Measurements from ENCODE around the gene MSMP. TPM values are rescaled to one million over a fixed set of nuclear protein-coding genes. Genes with fewer than 3 reads are reported as not detected.

Gene MSMP
- total RNA-seq, 8 experiments from 2014 or later = not detected

DNA sequence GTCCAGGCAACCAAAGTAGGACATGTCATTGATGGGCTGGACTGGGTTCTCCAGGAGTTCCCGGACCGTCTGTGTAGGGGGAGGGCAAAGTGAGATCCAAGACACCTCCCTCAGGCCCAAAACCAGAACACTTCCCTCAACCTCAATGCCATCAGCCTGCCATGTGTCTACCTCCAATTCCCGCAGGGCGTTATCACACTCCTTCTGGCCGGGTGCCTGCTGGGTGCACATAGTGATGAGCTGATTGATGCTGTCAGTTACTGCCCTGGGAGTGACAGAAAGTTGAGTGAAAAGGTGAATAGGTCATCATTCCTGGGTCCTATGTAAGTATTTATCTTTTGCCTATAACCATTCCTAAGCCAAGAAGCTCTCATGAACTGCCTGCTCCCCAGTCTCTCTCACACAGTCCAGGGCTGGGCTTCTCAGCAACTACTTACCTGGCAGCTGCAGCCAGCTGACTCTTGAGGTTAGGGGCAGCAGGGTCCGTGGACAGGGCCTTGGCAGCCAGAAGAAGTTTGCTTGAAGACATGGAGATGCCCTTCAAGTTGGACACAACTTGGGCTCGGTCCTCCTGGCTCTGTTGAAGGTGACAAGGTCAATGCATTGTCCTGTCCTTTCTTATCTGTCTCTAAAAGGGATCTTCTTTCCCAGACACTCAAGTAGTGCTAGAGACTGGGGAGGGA is 43.1 kb downstream of the MSMP start:
- WGBS, 10 experiments = 70 to 100% (median 95%) methylated on average over 1 to 3 of the region's 7 CpGs; no CpG with 5 or more reads in 1 of the 10 experiments
- H3K4me1 ChIP-seq (replicated peaks in 1 of 2) = no peaks in the 10 kb centered on the region
- no peak overlapping the region for H3K27ac ChIP-seq
- in situ Hi-C loops (cut with MboI; ENCODE audit: low pct_unique_long_range_greater_than_20kb in 2 of 9, low sequenced_read_pairs in 9 of 9, unreplicated experiment in 9 of 9) = no loop called here
- H3K4me3 ChIP-seq = no peak overlapping the region
- ATAC-seq (replicated peaks in 6 of 8) = no peak

DNA sequence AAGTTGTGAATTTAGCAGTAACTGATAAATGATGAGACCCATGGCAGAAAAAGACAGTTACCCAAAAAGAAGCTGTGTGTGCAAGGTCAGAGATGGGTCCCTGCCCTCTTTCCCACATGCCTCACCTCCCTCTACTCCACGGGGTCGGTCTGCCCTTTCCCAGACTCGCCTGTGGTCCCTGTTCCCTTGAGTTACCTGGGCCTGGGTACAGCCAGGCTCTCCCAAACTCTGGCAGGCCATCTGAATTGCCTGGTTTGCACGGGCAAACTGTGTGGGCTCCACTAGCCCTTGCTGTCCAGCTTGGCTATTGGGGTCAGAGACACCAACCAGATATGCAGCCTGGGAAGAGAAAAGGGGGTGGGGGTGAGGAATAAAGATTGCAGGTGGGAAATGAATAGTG is 45.9 kb downstream of the MSMP start:
- H3K4me1 ChIP-seq (replicated peaks in 1 of 2) = no peaks in the 10 kb centered on the region
- H3K4me3 ChIP-seq = no peak overlapping the region
- no peak for ATAC-seq (replicated peaks in 6 of 8)
- in situ Hi-C loops (cut with MboI; ENCODE audit: low pct_unique_long_range_greater_than_20kb in 2 of 9, low sequenced_read_pairs in 9 of 9, unreplicated experiment in 9 of 9) = no loop called here
- no peak overlapping the region for H3K27ac ChIP-seq
- WGBS, 10 experiments = 67 to 100% (median 92%) methylated on average over 1 to 4 of the region's 4 CpGs; no CpG with 5 or more reads in 7 of the 10 experiments

DNA sequence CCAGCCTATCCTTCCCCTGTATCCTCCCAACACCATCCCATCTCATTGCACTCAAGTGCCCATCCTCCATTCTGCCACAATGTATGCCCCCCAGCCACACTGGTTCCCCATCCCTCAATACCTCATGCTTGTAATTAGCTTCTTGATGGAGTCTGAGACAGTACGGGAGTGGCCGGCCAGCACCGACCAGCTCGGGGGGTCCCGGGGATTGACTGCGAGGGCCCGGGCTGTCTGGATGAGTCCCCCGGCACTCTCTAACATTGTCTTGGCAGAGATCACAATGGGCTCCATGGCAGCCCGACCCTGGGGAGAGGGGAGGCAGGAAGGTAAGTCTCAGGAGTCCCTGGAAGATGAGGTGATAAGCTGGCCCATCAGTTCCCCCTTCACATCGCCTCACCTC is 47.1 kb downstream of the MSMP start:
- in situ Hi-C loops (cut with MboI; ENCODE audit: low pct_unique_long_range_greater_than_20kb in 2 of 9, low sequenced_read_pairs in 9 of 9, unreplicated experiment in 9 of 9) = no loop called here
- 80 to 100% (median 80%) methylated on average over 1 to 10 of the region's 10 CpGs; no CpG with 5 or more reads in 7 of the 10 experiments for WGBS, 10 experiments
- Histone ChIP-seq H3K4me3 (no peak overlapping the region), H3K4me1 (replicated peaks in 1 of 2) (no peaks in the 10 kb centered on the region), H3K27ac (no peak overlapping the region)
- ATAC-seq (replicated peaks in 6 of 8) = no peak

DNA sequence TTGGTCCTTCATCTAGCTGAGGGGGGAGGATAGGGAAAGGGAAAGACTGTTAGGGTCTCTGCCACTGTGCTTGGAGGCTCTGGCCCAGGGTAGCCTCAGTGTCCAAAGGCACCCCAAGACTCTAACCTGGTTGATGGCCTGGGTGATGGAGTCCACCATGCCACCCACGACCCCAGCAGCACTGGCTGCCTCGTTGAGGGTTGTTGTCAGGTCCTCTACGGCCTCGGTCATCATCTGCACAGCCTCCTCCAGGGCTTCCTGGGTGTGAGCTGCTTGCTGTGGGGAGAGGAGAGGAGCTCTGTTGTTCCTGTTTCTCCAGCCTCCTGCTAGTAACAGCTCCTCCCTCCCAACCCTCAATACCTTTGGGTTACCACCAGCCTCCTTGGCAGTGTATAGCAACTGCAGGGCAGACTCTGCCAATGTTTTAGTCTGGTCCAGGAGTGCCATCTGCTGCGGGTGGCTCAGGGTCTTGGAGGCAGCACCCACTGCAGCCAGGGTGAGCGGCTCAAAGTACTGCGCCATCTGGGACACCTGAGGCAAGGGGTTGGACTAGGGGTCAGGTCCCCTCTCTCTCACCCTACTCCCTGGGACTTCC is 48.1 kb downstream of the MSMP start:
- WGBS, 10 experiments = 80 to 100% (median 80%) methylated on average over 1 to 2 of the region's 7 CpGs; no CpG with 5 or more reads in 6 of the 10 experiments
- no peak for ATAC-seq (replicated peaks in 6 of 8)
- Histone ChIP-seq H3K4me3 (no peak overlapping the region), H3K27ac (no peak overlapping the region), H3K4me1 (replicated peaks in 1 of 2) (no peaks in the 10 kb centered on the region)
- in situ Hi-C loops (cut with MboI; ENCODE audit: low pct_unique_long_range_greater_than_20kb in 2 of 9, low sequenced_read_pairs in 9 of 9, unreplicated experiment in 9 of 9) = no loop called here

DNA sequence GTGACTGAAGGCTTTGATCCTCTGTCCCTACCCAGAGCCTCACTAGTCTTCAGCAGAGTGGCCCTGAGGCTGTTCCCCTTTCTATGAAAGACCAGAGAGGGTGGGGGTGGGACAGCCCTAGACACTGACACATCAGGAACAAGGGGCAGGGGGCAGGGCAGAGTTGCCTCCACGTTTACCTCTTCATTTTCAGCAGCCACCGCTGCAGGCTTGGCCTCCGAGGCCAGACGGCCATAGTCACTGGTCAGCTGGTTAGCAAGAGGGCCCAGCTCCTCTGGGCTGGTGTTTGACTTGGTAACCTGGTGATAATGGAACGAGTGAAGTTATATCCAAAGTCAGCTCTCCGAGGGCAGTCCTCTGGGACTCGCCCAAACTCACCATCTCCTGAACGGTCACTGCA is 48.7 kb downstream of the MSMP start:
- H3K4me1 ChIP-seq (replicated peaks in 1 of 2) = no peaks in the 10 kb centered on the region
- WGBS, 10 experiments = 80 to 88% (median 83%) methylated on average over 1 to 3 of the region's 8 CpGs; no CpG with 5 or more reads in 7 of the 10 experiments
- no peak for ATAC-seq (replicated peaks in 6 of 8)
- in situ Hi-C loops (cut with MboI; ENCODE audit: low pct_unique_long_range_greater_than_20kb in 2 of 9, low sequenced_read_pairs in 9 of 9, unreplicated experiment in 9 of 9) = no loop called here
- no peak overlapping the region for H3K4me3 ChIP-seq
- no peak overlapping the region for H3K27ac ChIP-seq

DNA sequence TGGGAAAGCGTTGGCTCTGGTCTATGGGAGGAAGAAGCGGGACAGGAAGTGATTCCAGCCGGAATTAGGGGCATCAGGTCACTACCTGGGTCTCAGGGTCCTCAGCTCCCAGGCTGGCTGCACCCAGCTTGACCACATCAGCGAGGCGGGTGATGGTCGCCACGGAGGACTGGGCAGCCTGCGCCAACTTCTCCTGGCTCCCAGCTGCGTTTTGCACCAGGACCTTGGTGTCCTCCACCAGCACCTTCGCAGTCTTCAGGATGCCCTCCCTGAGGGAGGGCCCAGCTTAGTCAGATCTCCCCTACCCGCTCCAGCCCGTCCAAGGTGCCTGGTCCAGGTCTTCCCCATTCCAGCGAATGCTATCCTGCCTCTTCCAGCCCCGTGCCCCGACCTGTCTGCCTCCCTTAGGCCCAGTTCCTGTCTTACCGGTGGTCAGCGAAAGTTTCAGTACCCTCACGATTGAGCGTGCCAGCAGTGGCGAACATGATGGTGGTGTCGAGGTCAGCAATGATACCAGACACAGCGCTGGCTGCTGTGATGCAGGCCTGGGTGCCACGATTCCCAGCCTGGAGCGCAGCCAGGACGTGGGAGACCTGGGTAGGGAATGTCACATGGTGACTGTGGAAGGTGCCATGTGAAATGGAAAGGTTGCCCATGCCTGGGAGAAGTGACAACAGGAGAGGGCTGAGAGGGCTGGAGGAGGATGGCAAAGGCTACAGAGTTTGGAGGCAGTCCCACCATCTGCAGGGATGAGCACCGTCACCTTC is 50.0 kb downstream of the MSMP start:
- H3K27ac ChIP-seq = no peak overlapping the region
- no peak for ATAC-seq (replicated peaks in 6 of 8)

More for the DNA sequence above, 50.0 kb downstream of the MSMP start:
- WGBS, 10 experiments = 80 to 100% (median 100%) methylated on average over 1 to 17 of the region's 26 CpGs; no CpG with 5 or more reads in 3 of the 10 experiments
- in situ Hi-C loops (cut with MboI; ENCODE audit: low pct_unique_long_range_greater_than_20kb in 2 of 9, low sequenced_read_pairs in 9 of 9, unreplicated experiment in 9 of 9) = no loop called here
- Histone ChIP-seq H3K4me3 (no peak overlapping the region), H3K4me1 (replicated peaks in 1 of 2) (no peaks in the 10 kb centered on the region)

Other genes with a start within 250 kb of the MSMP start
- gene TESK1, start 149.0 kb downstream of the MSMP start, total RNA-seq = 10 to 100 TPM; 15.9 to 30.6 (median 23.0) TPM
- gene CD72, start 135.9 kb downstream of the MSMP start, total RNA-seq = 1 to 10 TPM in 5 of 8 experiments, under 1 TPM in 3; 0.50 to 3.8 (median 1.3) TPM
- gene SIT1, start 103.3 kb downstream of the MSMP start, total RNA-seq = under 1 TPM in 3 of 8 experiments, not detected in 5; 0.36 to 0.62 (median 0.46) TPM
- gene RMRP, start 96.3 kb downstream of the MSMP start, total RNA-seq = over 10,000 TPM; 12,611 to 65,418 (median 21,607) TPM
- gene CCDC107, start 96.0 kb downstream of the MSMP start, total RNA-seq = 10 to 100 TPM in 5 of 8 experiments, 1 to 10 TPM in 3; 4.3 to 26.4 (median 18.8) TPM
- 1 to 10 TPM in 6 of 8 experiments, under 1 TPM in 2; 0.41 to 7.2 (median 3.0) TPM for gene ARHGEF39, start 89.1 kb downstream of the MSMP start, total RNA-seq
- 1 to 10 TPM in 1 of 8 experiments, under 1 TPM in 2, not detected in 5; 0.60 to 1.8 (median 0.87) TPM for gene CA9, start 80.3 kb downstream of the MSMP start, total RNA-seq
- gene TPM2, start 64.4 kb downstream of the MSMP start, total RNA-seq = 100 to 1,000 TPM in 2 of 8 experiments, 10 to 100 TPM in 3, 1 to 10 TPM in 3; 6.1 to 470 (median 68.3) TPM
- gene TLN1, start 22.1 kb downstream of the MSMP start, total RNA-seq = 100 to 1,000 TPM in 1 of 8 experiments, 10 to 100 TPM in 6, 1 to 10 TPM in 1; 6.9 to 138 (median 44.6) TPM
- gene CREB3, start 21.6 kb downstream of the MSMP start, total RNA-seq = 10 to 100 TPM; 24.7 to 77.7 (median 56.2) TPM
- gene GBA2, start 5.0 kb downstream of the MSMP start, total RNA-seq = 100 to 1,000 TPM in 1 of 8 experiments, 10 to 100 TPM in 7; 24.5 to 128 (median 53.7) TPM
- gene RGP1, start 5.0 kb downstream of the MSMP start, total RNA-seq = 10 to 100 TPM; 11.0 to 31.0 (median 14.4) TPM
- gene NPR2, start 37.3 kb upstream of the MSMP start, total RNA-seq = 10 to 100 TPM in 5 of 8 experiments, 1 to 10 TPM in 3; 5.5 to 37.8 (median 14.6) TPM
- gene SPAG8, start 58.0 kb upstream of the MSMP start, total RNA-seq = 10 to 100 TPM in 1 of 8 experiments, 1 to 10 TPM in 6, under 1 TPM in 1; 0.31 to 21.9 (median 2.4) TPM
- 10 to 100 TPM; 30.5 to 62.8 (median 42.9) TPM for gene HINT2, start 60.8 kb upstream of the MSMP start, total RNA-seq
- under 1 TPM; 0.07 to 0.76 (median 0.25) TPM for gene FAM221B, start 74.5 kb upstream of the MSMP start, total RNA-seq
- gene TMEM8B, start 75.0 kb upstream of the MSMP start, total RNA-seq = 10 to 100 TPM in 5 of 8 experiments, 1 to 10 TPM in 3; 2.4 to 17.0 (median 13.2) TPM
- gene OR13J1, start 116.1 kb upstream of the MSMP start, total RNA-seq = under 1 TPM in 4 of 8 experiments, not detected in 4; 0.27 to 0.97 (median 0.40) TPM
- gene HRCT1, start 151.9 kb upstream of the MSMP start, total RNA-seq = 1 to 10 TPM in 4 of 8 experiments, under 1 TPM in 3, not detected in 1; 0.27 to 1.8 (median 1.0) TPM
- gene SPAAR, start 155.2 kb upstream of the MSMP start, total RNA-seq = under 1 TPM in 5 of 8 experiments, not detected in 3; 0.11 to 0.91 (median 0.25) TPM
- gene OR2S2, start 203.9 kb upstream of the MSMP start, total RNA-seq = 1 to 10 TPM in 1 of 8 experiments, under 1 TPM in 4, not detected in 3; 0.31 to 3.5 (median 0.40) TPM

All from motor neuron (in vitro differentiated cells).